BLaER1 treated with 17β-estradiol and CSF1 and Interleukin-3, amounts not matched to agents 10 nM and 100 nM (cell line): ENCODE data around the gene SEBOX.
A peak's percentile ranks its signal among the peaks of the same experiment; 100 is the strongest.

Experiments used
- H3K27ac ChIP-seq, 11 experiments: shearing (Covaris generic); formaldehyde crosslinking; 2 replicates each; pipeline ENCODE4 v1.8.1; 2022
- H3K27me3 ChIP-seq, 11 experiments: shearing (Covaris generic); formaldehyde crosslinking; 2 replicates each; pipeline ENCODE4 v1.8.1; 2022
- H3K36me3 ChIP-seq, 11 experiments: shearing (Covaris generic); formaldehyde crosslinking; 2 replicates each; pipeline ENCODE4 v1.8.1; 2022
- H3K4me1 ChIP-seq, 10 experiments: shearing (Covaris generic); formaldehyde crosslinking; 2 replicates each; pipeline ENCODE4 v1.8.1; 2022
- H3K4me2 ChIP-seq, 11 experiments: shearing (Covaris generic); formaldehyde crosslinking; 2 replicates each; pipeline ENCODE4 v1.8.1; 2022
- H3K4me3 ChIP-seq, 10 experiments: shearing (Covaris generic); formaldehyde crosslinking; 2 replicates each; pipeline ENCODE4 v1.8.1; 2022
- H3K9ac ChIP-seq, 11 experiments: shearing (Covaris generic); formaldehyde crosslinking; 2 replicates each; pipeline ENCODE4 v1.8.1; 2022
- H3K9me3 ChIP-seq, 11 experiments: shearing (Covaris generic); formaldehyde crosslinking; replicated peaks in 1 of 11; 2 replicates each; pipeline ENCODE4 v1.8.1; 2022
- H4K20me1 ChIP-seq, 11 experiments: shearing (Covaris generic); formaldehyde crosslinking; 2 replicates each; pipeline ENCODE4 v1.8.1; 2022
- Cebpa-rat ChIP-seq, 11 experiments: shearing (Covaris generic); IDR thresholded peaks; 2 replicates each; pipeline ENCODE4 v1.8.1; 2022

The SEBOX gene

GRCh38 chr17:28364665-28365363 is at the start of gene SEBOX:
SEBOX (minus strand) TSS chr17:28365199; CDS start chr17:28365151, 48 bp downstream.
- H3K9ac ChIP-seq: no peak within 1 kb of the TSS
- peaks cover 46 to 75% (median 59%) of the 10 kb centered on the region in 11 experiments for H3K36me3 ChIP-seq
- TF ChIP-seq Cebpa-rat (IDR thresholded peaks at IDR 0.05): no peak
- peaks cover 0 to 8% (median 4%) of the 10 kb centered on the region in 10 experiments; a peak in 15 of 20 replicates for H3K4me1 ChIP-seq
- H4K20me1 ChIP-seq: peaks cover 0 to 79% (median 12%) of the 10 kb centered on the region in 11 experiments; a peak in 14 of 22 replicates
- no peaks in the 10 kb centered on the region for H3K9me3 ChIP-seq
- H3K27ac ChIP-seq: no peak within 1 kb of the TSS
- no peak within 1 kb of the TSS for H3K4me3 ChIP-seq
- H3K27me3 ChIP-seq: no peaks in the 10 kb centered on the region
- no peak within 1 kb of the TSS for H3K4me2 ChIP-seq

GRCh38 chr17:28413804-28414203 is 48.8 kb upstream of the SEBOX start:
- Histone ChIP-seq H3K9me3 (no peaks in the 10 kb centered on the region), H4K20me1 (no peaks in the 10 kb centered on the region), H3K36me3 (no peaks in the 10 kb centered on the region), H3K4me3 (no peak overlapping the region), H3K9ac (no peak overlapping the region), H3K27ac (no peak overlapping the region), H3K4me2 (no peak overlapping the region), H3K4me1 (no peaks in the 10 kb centered on the region), H3K27me3 (no peaks in the 10 kb centered on the region)
- TF ChIP-seq Cebpa-rat (IDR thresholded peaks at IDR 0.05): no peak

- no peaks in the 10 kb centered on the region for H4K20me1 ChIP-seq
- TF ChIP-seq Cebpa-rat (IDR thresholded peaks at IDR 0.05): no peak
- H3K27ac ChIP-seq: no peak overlapping the region
- H3K36me3 ChIP-seq: no peaks in the 10 kb centered on the region
- no peak overlapping the region for H3K4me2 ChIP-seq
- no peak overlapping the region for H3K4me3 ChIP-seq
- no peaks in the 10 kb centered on the region for H3K27me3 ChIP-seq
- peaks cover 0 to 10% (median 0%) of the 10 kb centered on the region in 10 experiments; a peak in 3 of 20 replicates for H3K4me1 ChIP-seq
- no peaks in the 10 kb centered on the region for H3K9me3 ChIP-seq
- H3K9ac ChIP-seq: no peak overlapping the region
Measured at GRCh38 chr17:28412099-28412498, 47.1 kb upstream of the SEBOX start.

GRCh38 chr17:28407974-28408306 is 42.9 kb upstream of the SEBOX start:
- Histone ChIP-seq H3K4me1 (peaks cover 25 to 48% (median 38%) of the 10 kb centered on the region in 10 experiments), H3K9me3 (no peaks in the 10 kb centered on the region), H3K4me2 (peak overlapping the region in 2 of 11 experiments; percentile 10 to 47; a peak in 3 of 22 replicates), H4K20me1 (no peaks in the 10 kb centered on the region), H3K27me3 (peaks cover 0 to 10% (median 0%) of the 10 kb centered on the region in 11 experiments; a peak in 3 of 22 replicates), H3K36me3 (peaks cover 0 to 1% (median 0%) of the 10 kb centered on the region in 11 experiments; a peak in 1 of 22 replicates), H3K9ac (no peak overlapping the region), H3K4me3 (no peak overlapping the region), H3K27ac (no peak overlapping the region)
- TF ChIP-seq Cebpa-rat (IDR thresholded peaks at IDR 0.05): no peak

GRCh38 chr17:28407130-28407973 is 42.4 kb upstream of the SEBOX start:
- Histone ChIP-seq H3K4me1 (peaks cover 25 to 54% (median 44%) of the 10 kb centered on the region in 10 experiments), H3K36me3 (peaks cover 0 to 7% (median 0%) of the 10 kb centered on the region in 11 experiments; a peak in 5 of 22 replicates), H3K27ac (no peak overlapping the region), H3K9ac (no peak overlapping the region), H3K4me3 (no peak overlapping the region), H4K20me1 (no peaks in the 10 kb centered on the region), H3K27me3 (peaks cover 0 to 10% (median 0%) of the 10 kb centered on the region in 11 experiments; a peak in 3 of 22 replicates), H3K9me3 (no peaks in the 10 kb centered on the region), H3K4me2 (peak overlapping the region in 2 of 11 experiments; percentile 47 to 95; a peak in 2 of 22 replicates)
- TF ChIP-seq Cebpa-rat (IDR thresholded peaks at IDR 0.05): no peak

GRCh38 chr17:28406473-28406814 is 41.4 kb upstream of the SEBOX start:
- Histone ChIP-seq H3K4me1 (peaks cover 25 to 63% (median 51%) of the 10 kb centered on the region in 10 experiments), H3K9me3 (no peaks in the 10 kb centered on the region), H4K20me1 (no peaks in the 10 kb centered on the region), H3K4me2 (peak overlapping the region; percentile 92 to 100 (median 98)), H3K27ac (no peak overlapping the region; a peak in 1 of 22 replicates), H3K9ac (peak overlapping the region in 9 of 11 experiments; percentile 69 to 82 (median 77); a peak in 13 of 22 replicates), H3K27me3 (peaks cover 0 to 10% (median 0%) of the 10 kb centered on the region in 11 experiments; a peak in 3 of 22 replicates), H3K4me3 (peak overlapping the region; percentile 65 to 78 (median 72)), H3K36me3 (peaks cover 0 to 16% (median 4%) of the 10 kb centered on the region in 11 experiments; a peak in 5 of 22 replicates)
- no peak for TF ChIP-seq Cebpa-rat (IDR thresholded peaks at IDR 0.05)

- H3K4me1 ChIP-seq: peaks cover 25 to 69% (median 51%) of the 10 kb centered on the region in 10 experiments
- H3K27ac ChIP-seq: peak within 1 kb of the TSS in 10 of 11 experiments; percentile 13 to 65 (median 52); a peak in 17 of 22 replicates
- peak within 1 kb of the TSS; percentile 92 to 100 (median 98) for H3K4me2 ChIP-seq
- H3K9ac ChIP-seq: peak within 1 kb of the TSS; percentile 60 to 83 (median 77)
- H3K9me3 ChIP-seq: no peaks in the 10 kb centered on the region
- peak within 1 kb of the TSS; percentile 65 to 78 (median 72) for H3K4me3 ChIP-seq
- no peak for TF ChIP-seq Cebpa-rat (IDR thresholded peaks at IDR 0.05)
- H3K36me3 ChIP-seq: peaks cover 0 to 22% (median 4%) of the 10 kb centered on the region in 11 experiments; a peak in 5 of 22 replicates
- no peaks in the 10 kb centered on the region for H4K20me1 ChIP-seq
- H3K27me3 ChIP-seq: peaks cover 0 to 10% (median 0%) of the 10 kb centered on the region in 11 experiments; a peak in 3 of 22 replicates
Measured at GRCh38 chr17:28405632-28406472, 40.9 kb upstream of the SEBOX start, which contains the start of gene SLC46A1. SLC46A1 (minus strand) TSS chr17:28406212; CDS start chr17:28406114, 98 bp downstream.
